NCI-H510A treated with DMSO at 0.1 percent for 48 hours (cell line): Measurements from ENCODE around the gene LAMP5.

Source experiments
- DNase-seq: peaks from one replicate; lab custom pipeline; 2025; lab: John Stamatoyannopoulos, UW

LAMP5 gene

DNA sequence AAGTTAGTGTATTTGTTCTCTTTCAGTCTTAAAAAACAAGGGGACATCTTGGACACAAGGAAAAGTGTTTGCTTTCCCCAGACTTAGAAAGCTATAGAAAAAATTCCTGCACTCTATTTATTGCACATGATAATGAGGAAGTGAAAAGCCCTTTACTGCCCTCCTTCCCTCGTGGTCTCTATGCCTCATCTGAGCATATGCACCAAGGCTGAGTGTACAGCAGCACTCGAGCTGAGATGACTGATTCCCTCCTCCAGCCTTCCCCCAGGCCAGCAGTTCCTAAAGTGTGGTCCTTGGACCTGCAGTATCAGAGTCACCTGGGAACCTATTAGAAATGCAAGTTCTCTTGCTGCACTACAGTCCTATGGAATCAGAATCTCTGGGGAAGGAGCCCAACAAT is 14.3 kb upstream of the LAMP5 start:
- no peak for DNase-seq

GRCh38 chr20:9501473-9501872 is 12.9 kb upstream of the LAMP5 start:
- DNase-seq: no peak

DNA sequence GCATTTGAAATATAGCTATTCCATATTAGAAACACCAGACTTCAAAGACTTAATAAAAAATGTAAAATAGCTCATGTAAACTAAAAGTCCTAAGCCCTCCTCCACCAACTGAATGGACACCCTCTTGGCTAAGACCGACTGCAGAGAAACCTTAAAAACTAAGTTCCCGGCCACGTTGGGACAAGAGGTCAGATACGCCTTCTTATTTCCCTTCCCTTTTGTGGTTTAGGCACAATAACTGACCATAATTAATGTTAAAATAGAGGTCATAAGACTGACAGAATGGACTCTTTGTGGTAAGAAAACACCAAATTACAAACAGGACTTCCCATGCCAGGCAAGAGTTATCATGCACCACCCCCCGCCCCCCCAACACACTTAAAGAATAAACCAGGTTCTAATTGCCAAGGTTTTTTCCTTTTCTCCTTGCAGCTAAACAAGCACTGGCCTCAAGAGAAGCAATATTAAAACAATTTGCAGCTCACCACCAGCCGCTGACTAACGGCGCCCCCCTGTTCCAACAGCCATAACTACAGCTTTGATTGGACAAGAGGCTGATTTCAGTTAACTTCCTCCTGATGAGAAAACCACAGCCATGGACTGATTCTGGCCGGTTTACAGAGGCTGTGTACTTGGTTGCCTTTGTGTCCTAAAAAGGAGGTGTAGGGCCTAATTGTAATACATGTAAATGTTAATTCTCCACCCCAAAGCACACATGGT is 10.7 kb upstream of the LAMP5 start:
- DNase-seq: no peak

- no peak for DNase-seq
Observed at GRCh38 chr20:9506280-9506821, 8.0 kb upstream of the LAMP5 start.

DNA sequence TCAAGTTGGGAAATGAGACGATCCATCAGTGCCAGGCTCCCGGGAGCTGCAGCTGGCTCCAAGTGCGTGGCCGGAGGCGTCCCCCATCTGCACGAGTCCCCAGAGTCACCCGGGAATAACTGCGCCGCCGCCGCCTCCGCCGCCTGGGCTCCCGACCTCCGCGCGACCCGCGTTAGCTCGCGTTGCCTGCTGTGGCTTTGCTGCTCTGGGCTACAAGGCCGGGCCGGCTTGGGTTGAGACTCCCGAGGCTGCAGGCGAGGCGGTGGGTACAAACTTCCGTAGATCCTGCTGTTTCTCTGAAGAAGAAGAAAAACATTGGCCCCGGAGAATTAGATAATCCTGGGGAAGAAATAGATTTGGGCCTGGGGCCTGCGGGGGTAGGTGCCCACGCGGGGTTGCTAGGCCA is 7.4 kb upstream of the LAMP5 start:
- DNase-seq: no peak

DNA sequence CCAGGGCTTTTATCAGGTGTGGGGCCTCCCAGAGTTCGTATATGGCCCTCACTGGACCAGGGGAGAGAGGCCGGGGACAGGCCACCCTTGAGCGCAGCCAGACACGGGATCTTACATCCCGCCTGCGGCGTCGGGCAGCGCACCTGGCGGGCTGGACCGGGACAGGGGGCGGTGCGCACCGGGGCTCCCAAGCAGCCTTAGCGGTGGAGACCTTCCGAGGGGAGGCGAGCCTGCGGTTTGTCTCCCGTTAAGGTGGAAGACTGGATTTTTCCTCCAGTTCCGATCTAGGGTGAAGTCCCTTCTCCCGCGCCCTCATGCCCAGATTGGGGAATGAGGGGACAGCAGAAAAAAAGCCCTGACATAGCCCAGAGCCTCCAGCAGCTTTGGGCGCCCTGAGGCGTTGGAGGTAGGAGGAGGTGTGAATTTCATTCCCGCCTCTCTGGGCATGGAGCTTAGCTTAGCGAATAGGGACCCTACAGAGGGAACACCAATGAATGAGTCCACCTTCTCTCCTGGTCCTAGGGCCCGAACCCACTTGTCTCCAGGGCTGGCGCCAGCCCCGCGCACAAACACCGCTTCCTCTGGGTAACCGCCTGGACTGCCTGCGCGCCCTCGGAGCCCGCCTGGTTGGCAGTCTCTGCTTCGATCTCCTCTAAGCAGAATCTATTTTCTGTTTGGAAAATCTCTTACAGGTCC is 6.7 kb upstream of the LAMP5 start:
- DNase-seq: no peak

GRCh38 chr20:9508240-9508661 is 6.1 kb upstream of the LAMP5 start:
- no peak for DNase-seq

DNA sequence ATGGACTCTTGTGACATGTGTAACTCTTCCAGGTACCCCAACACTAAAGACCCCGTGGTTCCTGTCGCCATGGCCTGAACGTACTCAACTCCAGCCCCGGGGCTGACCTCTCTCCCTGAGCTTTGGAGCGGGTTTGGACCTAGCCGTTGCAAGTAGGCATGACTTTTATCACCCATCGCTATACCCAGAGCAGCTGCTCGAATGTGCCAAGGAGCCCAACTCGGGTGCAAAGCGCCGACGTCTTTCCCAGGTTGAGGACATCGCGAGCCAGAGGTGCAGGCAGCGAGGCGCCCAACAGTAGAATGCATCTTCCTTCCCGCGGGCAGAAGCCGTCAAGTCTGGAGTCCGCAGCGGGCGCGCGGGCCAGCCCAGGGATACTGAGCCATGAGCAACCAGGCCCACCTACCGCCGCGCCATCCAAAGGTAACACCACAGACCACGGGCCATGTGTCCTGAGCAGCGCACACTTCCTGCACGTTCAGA is 5.7 kb upstream of the LAMP5 start:
- no peak for DNase-seq

DNA sequence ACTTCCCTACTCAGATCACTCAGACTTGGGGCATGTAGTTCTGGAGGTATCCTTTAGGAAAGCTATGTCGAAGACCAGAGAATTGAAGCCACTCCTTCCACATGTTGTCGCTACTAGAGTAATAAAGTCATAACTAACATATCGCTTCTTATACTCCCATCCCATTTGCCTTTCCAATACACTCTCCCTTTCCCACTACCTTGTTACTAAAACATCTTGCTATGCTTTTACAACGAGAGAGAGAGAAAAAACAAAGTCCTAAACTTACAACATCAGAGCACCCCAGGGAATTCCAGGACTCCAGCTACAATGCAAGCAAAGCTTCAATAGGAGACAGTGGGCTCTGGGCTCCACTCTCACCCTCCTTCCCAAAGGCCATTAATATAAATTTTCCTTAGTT is 5.1 kb upstream of the LAMP5 start:
- no peak for DNase-seq

- no peak for DNase-seq
Observed at GRCh38 chr20:9510911-9511310, 3.5 kb upstream of the LAMP5 start.

GRCh38 chr20:9514072-9514460 is 324 bp upstream of the LAMP5 start:
- no peak for DNase-seq

GRCh38 chr20:9515214-9515585 is 810 bp downstream of the LAMP5 start:
- DNase-seq: peak; percentile 26

DNA sequence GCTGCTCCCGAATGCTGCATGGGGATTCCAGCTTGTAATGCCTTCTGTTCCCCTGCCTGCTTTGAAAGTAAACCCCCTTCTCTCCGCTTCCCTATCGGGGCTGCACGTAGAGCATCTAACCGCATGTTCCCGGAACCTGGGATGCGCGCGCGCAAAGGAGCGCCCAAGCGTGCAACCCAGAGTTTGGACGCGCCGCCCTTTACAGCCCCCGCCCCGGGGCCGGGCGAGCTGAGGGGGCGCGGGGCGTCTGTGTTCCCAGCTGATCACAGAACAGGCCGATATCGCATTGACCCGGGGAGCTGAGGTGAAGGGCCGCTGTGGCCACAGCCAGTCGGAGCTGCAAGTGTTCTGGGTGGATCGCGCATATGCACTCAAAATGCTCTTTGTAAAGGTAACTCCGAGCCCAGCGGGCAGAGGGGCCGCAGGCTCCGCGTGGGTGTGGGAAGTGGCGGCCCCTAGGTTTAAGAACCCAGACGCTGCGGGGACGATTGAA is 1.4 kb downstream of the LAMP5 start:
- DNase-seq: peak; percentile 13

DNA sequence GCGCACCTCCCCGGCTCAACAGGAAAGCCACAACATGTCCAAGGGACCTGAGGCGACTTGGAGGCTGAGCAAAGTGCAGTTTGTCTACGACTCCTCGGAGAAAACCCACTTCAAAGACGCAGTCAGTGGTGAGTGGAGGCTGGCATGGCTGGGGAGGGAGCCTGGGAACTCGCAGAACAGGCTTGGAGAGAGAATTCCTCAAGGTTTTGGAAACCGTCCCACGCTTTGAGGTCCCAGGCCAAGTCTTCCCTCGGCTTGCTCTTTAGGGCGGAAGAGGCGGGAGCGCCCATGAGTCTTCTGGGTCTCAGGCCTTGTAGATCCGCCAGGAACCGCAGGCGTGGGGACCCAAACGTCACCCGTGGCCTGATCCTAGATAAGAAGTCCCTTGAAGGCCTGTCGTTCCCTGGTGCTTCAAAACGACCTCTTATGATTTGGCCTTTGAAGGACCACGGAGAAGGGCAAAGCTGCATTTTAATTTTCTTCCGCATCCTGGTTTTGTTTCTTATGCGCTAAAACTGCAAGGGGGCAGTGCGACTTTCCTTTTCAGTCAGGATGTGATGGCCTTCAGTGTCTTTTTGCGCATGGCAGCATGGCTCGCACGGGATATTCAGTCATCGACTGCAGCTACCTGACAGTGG is 2.0 kb downstream of the LAMP5 start:
- no peak for DNase-seq

GRCh38 chr20:9517297-9518162 is 3.1 kb downstream of the LAMP5 start:
- DNase-seq: no peak

GRCh38 chr20:9518576-9519175 is 4.3 kb downstream of the LAMP5 start:
- DNase-seq: no peak

GRCh38 chr20:9520086-9520485 is 5.7 kb downstream of the LAMP5 start:
- DNase-seq: no peak

DNA sequence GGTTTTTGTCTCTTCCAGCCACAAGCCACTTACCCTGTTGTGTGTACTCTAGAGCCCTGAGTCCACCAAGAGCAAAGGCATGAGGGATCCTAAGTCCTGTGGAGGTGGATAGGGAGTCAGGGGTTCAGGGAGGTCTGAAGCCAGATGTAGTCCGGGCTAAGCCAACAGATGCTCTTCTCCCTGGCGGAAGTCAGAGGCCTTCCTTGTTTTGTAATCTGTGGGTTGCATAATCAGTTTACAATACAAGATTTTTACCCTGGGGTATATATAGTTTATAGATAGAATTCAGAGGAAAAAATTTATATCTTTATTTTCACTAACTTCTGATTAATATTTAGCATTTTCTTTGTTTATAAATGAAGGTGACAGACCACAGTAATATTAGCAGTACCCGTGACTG is 9.2 kb downstream of the LAMP5 start:
- DNase-seq: no peak

DNA sequence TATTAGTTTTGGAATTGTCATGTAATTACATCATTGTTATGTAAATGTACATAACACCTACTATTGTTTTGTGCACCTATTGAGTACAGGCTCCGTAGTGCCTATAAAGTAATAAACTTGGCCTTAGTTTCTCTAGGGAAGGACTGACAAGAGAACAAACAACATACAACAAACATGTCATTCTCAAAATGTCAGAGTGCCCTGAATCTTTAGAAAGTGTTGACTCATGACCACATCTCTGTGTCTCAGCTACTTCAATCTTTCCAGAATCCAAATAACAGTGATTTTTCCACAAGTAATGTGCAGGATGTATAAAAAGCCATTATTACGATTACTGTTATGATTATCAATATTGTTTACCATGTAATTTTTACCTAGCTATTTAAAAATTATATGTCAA is 17.2 kb downstream of the LAMP5 start:
- DNase-seq: no peak

DNA sequence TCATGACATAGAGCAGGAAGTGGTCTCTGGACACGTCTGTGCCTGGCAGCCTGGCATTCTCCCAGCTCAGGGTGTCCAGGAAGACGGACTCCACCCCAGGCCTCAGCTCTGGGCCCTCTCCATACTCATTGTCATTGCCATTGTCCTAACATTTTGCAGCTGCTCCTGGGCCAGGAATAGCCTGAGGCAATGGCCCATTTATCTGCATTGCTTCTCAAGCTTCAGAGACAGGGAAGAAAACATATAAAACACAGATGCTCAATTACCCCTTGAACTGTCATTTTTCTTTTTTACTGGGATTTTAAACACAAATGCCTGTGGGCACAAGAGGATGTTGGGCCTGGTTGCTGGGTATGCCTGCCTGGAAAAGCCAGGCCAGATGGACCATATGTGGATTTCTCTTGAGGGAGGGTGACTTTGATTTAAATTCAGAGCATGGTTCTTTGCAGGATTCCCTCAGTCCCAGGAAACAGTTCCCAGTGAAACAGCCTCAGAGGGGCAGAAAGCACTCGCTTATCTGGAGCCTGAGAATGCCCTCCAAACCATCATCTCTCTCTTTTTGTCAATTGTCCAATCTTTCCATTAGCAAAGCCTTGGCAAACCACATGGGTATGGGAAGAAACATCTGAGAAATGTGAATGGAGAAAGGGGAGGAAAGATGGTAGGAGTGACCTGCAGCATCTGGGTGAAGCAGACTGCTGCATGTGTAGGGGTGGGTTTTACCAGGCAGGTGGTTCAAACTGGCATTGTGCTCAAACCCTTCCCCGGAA is 17.9 kb downstream of the LAMP5 start:
- DNase-seq: no peak

DNA sequence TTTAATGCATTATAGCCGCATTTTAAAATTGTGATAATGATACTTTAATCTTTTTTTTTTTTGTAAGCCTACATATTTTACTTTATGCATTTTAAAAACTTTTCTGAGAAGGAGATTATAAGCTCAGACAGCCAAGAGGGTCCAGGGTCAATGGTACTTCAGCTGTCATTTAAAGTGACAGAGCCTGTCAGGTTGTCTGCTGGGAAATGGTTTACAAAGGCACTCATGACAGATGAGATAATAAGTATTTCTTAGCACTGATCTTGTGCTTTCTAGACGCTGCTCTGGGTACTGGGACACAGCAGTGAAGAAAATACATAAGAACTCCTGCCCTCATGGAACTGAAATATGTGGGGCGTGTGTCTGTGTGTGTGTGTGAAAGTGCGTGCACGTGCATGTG is 19.6 kb downstream of the LAMP5 start:
- DNase-seq: no peak
